HTR-8/SVneo (cell line): ENCODE data around the gene PLK5.
"Not testable (repeated sequence)": the region's sequence is repeated elsewhere in the genome, so short reads cannot be mapped to it uniquely, and the experiment has no call there.

Experiments used
- DNase-seq: peaks from one replicate; pipeline ENCODE4 v3.0.0; 2011; ENCODE audit warnings: low spot score, mixed read lengths; ENCODE audit not compliant: insufficient read length
- FAIRE-seq: peaks from 2 replicates; lab custom pipeline; 2011; peaks lifted over from hg19 to GRCh38; lab: Jason Lieb, UNC

The PLK5 gene

GRCh38 chr19:1505991-1506881, 17.6 kb upstream of the PLK5 start:
- no peak for DNase-seq
- no peak for FAIRE-seq

- no peak for FAIRE-seq
- no peak for DNase-seq
Observed at GRCh38 chr19:1507192-1507660, 16.7 kb upstream of the PLK5 start.

DNA sequence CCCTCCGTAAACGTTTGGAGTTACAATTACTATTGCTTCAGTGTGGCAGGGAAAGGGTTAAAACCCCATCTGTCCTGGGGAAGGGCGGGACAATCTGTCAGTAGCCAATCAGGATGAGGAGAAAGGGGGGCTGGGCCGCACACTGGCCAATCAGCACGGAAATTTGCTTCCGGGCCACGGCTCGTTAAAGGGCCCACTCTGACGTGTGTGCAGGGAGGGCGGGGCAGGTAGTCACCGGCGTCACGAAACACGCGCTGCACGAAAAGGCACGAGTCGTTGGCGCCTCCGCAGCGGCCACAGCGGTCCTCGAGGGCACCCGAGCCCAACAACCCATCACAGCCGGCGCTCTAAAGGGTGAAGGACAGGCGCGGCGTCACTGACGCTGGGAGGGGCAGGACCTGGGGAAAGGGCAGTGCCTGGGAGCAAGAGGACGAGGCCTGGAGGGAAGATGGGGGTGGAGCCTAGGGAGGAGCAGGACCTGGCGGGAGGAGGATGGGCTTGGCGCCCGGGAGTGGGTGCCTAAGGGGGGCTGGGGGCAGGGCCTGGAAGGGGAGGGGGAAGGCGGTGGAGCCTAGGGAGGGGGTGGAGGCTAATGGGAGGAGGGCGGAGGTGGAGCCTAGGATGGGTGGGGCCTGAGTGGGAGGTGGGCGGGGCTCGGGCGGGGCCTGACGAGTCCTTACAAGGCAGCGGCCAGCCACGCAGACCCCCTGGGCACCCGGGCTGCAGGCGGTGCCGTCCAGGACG, 15.9 kb upstream of the PLK5 start:
- peak; percentile 96 for DNase-seq
- FAIRE-seq = peak; percentile 94

DNA sequence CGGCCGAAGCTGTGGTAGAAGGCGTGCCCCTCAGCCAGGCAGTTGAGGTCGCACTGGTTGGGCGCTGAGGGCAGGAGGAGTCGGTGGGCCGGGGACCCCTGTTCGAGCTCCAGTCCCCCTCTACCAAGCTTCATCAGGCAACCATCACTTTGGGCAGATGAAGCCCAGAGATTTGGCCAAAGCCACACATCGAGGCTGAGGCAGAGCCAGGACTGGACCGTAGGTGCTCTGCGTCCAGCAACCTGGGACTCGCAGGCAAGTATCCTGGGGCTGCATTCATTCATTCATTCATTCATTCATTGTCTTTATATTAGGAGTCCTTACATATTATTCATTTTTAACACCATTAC, 15.4 kb upstream of the PLK5 start:
- DNase-seq (no peak), FAIRE-seq (no peak)

DNA sequence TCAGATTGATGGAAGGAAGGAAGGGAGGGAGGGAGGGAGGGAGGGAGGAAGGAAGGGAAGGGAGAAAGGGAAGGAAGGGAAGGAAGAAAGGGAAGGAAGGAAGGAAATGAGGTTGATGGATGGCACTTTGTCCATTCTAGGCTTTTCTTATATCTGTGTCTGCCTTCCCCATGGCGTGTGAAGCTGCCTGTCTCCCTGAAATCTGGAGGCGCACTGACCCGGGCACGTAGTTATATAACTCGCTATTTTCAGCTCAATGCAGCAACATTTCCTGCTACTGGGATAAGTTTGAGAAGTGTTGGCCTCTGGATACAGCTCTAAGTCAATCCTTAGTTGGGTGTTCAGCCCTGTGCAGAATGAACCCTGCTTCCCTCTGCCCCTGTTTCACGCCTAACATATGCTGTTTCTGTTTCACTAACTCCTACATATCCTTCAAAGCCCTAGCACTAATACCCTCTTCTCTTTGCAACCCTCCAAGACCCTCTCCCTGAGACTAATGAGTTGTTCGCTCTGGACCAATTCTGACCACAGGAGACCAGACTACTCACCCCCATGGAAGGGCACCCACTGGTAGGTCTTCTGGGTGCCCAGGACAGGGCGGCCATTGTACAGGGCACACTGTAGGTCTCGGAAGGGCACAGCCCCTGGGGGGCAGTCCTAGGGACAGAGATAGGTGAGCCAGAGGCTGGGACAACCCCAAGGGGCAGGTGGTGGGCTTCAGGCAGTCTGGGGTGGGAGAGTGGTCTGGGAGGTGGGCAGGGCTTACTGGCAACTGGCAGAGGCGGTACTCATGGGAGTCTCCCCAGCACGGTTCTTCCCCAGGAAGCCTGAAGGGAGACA, 14.1 kb upstream of the PLK5 start:
- DNase-seq (no peak), FAIRE-seq (no peak)

DNA sequence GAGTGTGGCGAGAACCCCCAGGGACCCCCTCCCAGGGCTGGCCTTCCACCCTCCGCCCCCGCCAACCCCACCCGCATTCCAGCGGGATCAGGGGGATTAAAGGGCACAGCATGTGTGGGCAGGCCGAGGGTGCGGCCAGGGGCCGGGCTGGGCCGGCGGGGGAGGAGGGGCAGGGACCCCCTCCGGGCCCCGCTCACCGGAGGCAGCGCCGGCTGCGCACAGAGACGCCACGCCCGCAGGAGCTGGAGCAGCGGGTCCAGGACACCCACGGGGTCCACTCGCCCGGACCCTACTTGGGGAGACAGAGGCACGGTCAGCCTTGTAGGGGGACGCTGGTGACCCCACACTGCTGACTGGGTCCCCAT, 13.5 kb upstream of the PLK5 start:
- FAIRE-seq (no peak), DNase-seq (no peak)

GRCh38 chr19:1510807-1511206, 13.1 kb upstream of the PLK5 start:
- FAIRE-seq = no peak
- DNase-seq = no peak

DNA sequence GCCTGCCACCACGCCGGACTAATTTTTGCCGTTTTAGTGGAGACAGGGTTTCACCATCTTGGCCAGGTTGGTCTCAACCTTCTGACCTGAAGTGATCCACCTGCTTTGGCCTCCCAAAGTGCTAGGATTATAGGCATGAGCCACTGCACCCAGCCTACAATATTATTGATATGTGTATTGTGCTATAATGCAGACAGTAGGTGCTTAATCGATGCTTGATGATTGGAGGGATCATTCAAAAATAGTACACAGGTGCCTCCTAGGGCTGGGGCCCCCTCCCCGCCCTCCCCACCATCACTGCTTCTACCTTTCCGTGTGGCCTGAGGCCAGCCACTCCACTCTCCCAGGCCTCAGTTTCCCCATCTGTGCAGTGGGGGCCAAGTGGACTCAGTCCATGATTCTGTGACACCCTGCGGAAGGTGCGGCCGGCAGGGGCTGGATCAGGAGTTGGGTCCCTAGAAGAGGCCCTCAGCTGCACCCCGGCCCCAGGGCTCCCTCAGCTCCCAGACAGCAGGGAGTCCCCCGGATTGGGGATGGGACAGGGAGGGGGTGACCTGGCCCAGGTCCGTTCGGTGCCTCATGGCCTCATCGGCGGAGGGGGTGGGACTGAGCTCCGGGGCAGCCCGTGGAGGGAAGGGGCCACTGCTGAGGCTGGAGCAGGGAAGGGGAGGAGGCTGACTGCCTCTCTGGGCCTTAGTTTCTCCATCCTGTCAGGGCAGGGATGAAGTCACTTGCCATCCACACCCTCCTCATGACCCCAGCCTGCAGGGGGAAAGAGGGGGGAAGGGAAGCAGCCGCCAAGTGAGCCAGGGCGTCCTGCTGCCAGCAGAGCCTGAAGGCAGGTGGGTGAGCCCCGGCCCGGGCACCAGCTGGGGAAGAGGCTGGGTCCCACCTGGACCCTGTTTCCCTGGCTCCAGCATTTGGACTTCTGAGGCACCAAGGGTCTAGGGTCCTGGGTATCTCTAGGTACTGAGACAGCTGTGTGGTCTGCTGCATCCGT, 12.3 kb upstream of the PLK5 start:
- no peak for DNase-seq
- no peak for FAIRE-seq

DNA sequence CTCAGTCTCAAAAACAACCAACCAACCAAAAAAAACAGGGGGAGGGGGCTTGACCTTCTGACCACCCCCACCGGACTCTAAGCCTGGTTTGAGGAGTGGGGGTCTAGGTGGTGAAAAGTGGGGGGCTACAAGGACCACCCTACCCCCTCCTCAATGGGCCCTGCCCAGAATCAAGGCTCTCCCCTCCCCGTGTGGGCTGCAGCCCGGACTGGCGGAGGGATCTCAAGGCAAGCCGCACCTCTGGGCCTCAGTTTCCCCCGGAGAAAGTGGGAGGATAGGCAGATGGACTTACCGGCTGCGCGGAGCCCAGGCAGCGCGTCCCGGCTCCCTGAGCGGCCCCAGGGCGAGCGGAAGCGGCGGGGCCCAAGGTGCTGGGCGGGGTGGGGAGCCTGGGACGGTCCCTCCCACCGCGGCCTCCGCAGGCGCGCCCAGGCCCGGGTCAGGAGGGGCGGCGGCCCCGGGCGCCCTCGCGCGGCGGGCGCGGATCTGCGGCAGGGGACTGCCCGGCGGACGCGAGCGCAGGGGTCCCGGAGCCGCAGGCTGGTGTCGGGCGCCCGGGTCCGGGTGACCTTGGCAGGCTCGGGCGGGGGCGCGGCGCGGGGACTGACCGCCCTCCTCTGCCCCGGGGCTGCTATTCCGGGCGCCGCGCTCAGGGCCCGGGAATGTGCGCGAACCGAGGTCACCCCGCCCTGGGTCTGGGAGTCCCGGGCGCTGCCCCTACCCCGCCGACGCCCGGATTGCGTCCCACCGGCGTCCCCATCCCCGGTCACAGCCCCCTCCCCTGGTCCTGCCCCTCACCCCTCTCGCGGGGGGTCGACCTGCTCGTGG, 11.0 kb upstream of the PLK5 start, which contains the start of gene ADAMTSL5:
TSS of gene ADAMTSL5 (minus strand) at position 349 of the 828 bp plus-strand sequence. CDS start 2,076 bp downstream, outside the sequence.
- FAIRE-seq (peak; percentile 83), DNase-seq (peak; percentile 74)

DNA sequence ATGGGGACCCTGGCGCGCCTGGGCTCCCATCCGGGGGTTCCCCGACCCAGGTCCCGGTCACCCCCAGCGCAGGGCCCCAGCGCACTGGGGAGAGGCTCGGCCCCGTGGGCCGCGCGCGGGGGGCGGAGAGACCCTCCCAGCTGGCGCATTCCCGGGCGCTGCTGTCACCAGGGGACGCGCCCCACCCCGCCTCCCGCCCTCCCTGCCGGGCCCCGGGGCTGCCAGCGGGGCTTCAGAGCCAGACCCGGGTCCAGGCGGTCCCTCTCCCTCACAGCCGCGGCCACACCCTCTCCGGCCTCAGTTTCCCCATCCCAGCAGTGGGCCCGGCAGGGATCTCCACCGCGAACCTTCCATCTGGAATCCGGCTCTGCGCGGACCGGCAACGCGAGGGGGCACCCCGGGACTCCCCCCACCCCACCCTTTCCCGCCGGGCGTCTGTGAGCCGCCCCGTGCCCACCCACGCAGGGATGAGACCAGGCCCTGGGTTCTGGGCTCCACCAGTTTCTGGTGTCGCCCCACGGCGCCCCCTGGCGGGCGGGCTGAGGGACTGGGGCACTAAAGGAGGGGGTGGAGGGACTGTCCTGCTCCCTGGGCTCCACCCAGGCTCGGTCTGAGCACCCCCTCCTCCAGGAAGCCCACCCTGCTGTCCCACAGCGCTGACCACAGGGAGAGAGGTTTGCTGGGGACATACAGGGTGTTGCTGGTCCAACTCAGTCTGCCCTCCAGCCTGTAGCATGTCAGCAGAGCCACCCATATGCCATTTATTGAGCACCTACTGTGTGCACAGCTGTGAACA, 10.2 kb upstream of the PLK5 start:
- DNase-seq (peak; percentile 68), FAIRE-seq (no peak)

DNA sequence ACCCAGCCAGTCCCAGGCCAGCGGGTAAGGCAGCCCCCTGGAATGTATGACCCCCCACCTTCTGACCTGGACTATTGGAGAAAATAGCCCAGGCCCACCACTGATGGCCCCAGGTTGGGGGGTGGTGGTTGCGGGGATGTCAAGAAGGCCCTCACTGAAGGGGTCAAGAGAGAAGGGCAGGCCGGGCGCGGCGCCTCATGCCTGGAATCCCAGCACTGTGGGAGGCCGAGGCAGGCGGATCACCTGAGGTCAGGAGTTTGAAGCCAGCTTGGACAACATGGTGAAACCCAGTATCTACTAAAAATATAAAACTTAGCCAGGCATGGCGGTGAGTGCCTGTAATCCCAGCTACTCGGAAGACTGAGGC, 9.6 kb upstream of the PLK5 start:
- FAIRE-seq = no peak
- no peak for DNase-seq

DNA sequence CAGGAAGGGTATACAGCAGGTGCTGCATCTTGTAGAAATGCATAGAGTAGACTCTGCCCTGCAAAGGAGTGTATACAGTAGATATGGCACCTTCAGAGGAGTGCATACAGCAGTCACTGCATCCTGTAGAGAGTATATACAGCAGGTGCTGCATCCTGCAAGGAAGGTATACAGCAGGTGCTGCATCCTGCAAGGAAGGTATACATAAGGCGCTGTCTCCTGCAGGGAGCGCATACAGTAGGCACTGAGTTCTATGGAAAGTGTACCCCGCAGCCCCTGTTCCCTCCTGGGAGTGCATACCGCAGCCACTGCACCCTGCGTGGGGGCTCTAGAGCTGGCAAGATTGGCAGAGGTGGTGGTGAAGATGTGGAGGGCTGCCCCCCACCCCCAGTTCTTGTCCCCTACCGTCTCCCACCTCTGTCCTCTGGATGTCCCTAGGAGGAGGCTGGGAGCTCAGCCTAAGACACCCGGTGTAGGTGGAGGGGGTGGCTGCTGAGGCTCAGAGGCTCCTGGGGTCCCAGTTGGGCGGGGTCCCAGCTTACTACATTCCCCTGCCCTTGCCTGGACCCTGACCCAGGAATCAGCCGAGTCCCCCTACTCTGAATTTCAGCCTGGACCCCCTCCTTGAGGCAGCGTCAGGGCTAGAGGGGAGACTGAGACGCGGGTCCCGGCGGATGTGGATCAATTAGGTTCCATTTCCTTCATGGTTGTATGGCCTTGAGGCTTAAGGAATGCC, 8.7 kb upstream of the PLK5 start:
- FAIRE-seq (no peak), DNase-seq (no peak)

- FAIRE-seq = no peak
- DNase-seq = no peak
Observed at GRCh38 chr19:1516395-1516753, 7.5 kb upstream of the PLK5 start.

DNA sequence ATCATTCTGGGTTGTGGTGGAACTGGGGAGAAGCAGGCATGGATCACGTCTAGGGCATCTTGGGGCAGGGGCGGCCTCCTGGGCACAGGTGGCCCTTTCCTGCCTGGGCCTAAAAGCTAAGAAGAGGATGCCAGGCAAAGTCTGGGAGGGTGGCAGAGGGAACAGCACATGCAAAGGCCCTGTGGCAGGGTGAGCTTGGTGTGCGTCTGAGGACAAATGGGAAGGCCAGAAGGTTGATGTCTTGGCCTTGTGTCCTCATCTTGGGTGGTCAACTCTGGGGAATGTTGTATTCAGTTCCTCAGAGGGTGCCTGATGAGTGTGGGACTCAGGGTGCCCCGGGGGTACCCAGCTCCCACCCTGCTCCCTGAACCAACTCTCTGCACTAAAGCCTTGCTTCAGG, 5.4 kb upstream of the PLK5 start:
- FAIRE-seq (no peak), DNase-seq (no peak)

- not testable (repeated sequence) for DNase-seq, FAIRE-seq
Observed at GRCh38 chr19:1519802-1520201, 4.1 kb upstream of the PLK5 start.

- FAIRE-seq (no peak), DNase-seq (no peak)
Observed at GRCh38 chr19:1520203-1520780, 3.6 kb upstream of the PLK5 start.

DNA sequence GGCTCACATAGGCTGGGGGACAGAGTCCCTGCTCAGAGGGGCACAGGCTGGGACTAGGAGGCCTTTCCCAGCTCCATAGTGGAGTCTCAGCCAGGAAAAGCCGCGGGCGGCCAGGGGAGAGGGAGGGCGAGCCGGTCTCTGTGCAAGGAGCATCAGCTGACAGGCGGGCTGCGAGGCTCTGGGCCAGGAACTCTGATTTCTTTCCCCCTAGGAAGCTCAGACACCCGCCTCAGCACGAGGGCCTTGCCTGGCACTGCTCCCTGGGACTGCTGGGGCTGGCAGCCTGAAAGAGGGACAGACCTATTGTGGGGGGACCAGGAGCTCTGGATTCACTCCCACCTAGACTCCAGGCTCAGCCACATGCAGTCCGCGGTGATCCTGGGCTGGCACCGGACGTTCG, 2.2 kb upstream of the PLK5 start:
- no peak for DNase-seq
- FAIRE-seq = no peak
